HCT116 (cell line): ENCODE results near the gene GHRHR.

Source experiments
- EGR1 ChIP-seq: IDR thresholded peaks from 2 replicates; pipeline ENCODE4 v1.6.1; 2012; ENCODE audit warnings: low read depth
- EZH2 ChIP-seq: fragments of 200-600 bp; sonication (generic); IDR thresholded peaks from 2 replicates; pipeline ENCODE4 v1.6.1; 2017; ENCODE audit warnings: antibody characterized with exemption, mixed run types
- EZH2phosphoT487 ChIP-seq: fragments of 200-600 bp; IDR thresholded peaks from 2 replicates; pipeline ENCODE4 v1.6.1; 2018; ENCODE audit warnings: antibody characterized with exemption, borderline replicate concordance
- POLR2A ChIP-seq: IDR thresholded peaks from 2 replicates; pipeline ENCODE4 v1.7.0; 2011; ENCODE audit warnings: borderline replicate concordance; ENCODE audit not compliant: insufficient read depth, insufficient read length; ENCODE audit errors: extremely low read depth
- POLR2AphosphoS5 ChIP-seq: IDR thresholded peaks from 2 replicates; pipeline ENCODE4 v1.6.1; 2011; ENCODE audit warnings: mild to moderate bottlenecking, low read depth, low read length, moderate library complexity
- YY1 ChIP-seq: IDR thresholded peaks from 2 replicates; pipeline ENCODE4 v1.6.1; 2011; ENCODE audit warnings: low read length, low read depth, moderate library complexity, mild to moderate bottlenecking; ENCODE audit not compliant: insufficient replicate concordance; ENCODE audit errors: extremely low read depth
- TF ChIP-seq, protein P1 (sequence below), 3 experiments: fragments of 200-600 bp in 1 of 3; sonication (generic) in 1 of 3; IDR thresholded peaks in 2 of 3; conservative IDR thresholded peaks in 1 of 3; 2 replicates each; pipeline ENCODE4 v1.5.1; 2012 to 2017; ENCODE audit warnings: low read depth in 2 of 3, low read length in 2 of 3, antibody characterized with exemption in 1 of 3, borderline replicate concordance in 1 of 3, control low read depth in 1 of 3, mild to moderate bottlenecking in 1 of 3, mixed read lengths in 1 of 3, mixed run types in 1 of 3, moderate library complexity in 1 of 3; ENCODE audit not compliant: insufficient read depth in 1 of 3
- TF ChIP-seq, protein P2 (sequence below): IDR thresholded peaks from 2 replicates; pipeline ENCODE4 v1.6.1; 2012
- TF ChIP-seq, protein P3 (sequence below): IDR thresholded peaks from 2 replicates; pipeline ENCODE4 v1.6.1; 2012; ENCODE audit warnings: low read depth
- TF ChIP-seq, protein P4 (sequence below): IDR thresholded peaks from 2 replicates; pipeline ENCODE4 v1.6.1; 2012

DNA sequence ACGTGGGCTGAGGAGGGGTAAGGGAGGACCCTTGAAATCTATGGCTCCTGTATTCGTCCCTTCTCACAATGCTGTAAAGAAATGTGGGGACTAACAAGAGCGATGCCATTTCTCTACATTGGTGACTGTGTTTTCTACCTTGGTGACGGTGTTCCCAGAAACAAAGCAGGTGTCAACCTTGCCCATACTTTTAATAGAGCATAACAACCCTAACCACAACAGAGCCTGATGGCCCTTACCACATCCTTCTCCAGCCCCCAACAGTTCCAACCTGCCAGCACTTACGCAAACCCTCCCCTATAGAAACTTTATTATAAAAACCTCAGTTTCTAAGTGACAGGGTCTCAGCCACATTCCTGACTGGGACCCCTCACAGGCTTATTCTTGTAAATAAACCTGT is 60.1 kb downstream of the GHRHR start:
- TF ChIP-seq, protein P1, sequence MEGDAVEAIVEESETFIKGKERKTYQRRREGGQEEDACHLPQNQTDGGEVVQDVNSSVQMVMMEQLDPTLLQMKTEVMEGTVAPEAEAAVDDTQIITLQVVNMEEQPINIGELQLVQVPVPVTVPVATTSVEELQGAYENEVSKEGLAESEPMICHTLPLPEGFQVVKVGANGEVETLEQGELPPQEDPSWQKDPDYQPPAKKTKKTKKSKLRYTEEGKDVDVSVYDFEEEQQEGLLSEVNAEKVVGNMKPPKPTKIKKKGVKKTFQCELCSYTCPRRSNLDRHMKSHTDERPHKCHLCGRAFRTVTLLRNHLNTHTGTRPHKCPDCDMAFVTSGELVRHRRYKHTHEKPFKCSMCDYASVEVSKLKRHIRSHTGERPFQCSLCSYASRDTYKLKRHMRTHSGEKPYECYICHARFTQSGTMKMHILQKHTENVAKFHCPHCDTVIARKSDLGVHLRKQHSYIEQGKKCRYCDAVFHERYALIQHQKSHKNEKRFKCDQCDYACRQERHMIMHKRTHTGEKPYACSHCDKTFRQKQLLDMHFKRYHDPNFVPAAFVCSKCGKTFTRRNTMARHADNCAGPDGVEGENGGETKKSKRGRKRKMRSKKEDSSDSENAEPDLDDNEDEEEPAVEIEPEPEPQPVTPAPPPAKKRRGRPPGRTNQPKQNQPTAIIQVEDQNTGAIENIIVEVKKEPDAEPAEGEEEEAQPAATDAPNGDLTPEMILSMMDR (IDR thresholded peaks at IDR 0.05 in 2 of 3, conservative IDR thresholded peaks at IDR 0.05 in 1 of 3; ENCODE audit: borderline replicate concordance in 1 of 3, insufficient read depth in 1 of 3, low read depth in 2 of 3, low read length in 2 of 3), result no peak
- TF ChIP-seq EGR1 (no peak), YY1 (no peak), POLR2AphosphoS5 (no peak), EZH2 (no peak), EZH2phosphoT487 (no peak), POLR2A (no peak)
- TF ChIP-seq, protein P2, sequence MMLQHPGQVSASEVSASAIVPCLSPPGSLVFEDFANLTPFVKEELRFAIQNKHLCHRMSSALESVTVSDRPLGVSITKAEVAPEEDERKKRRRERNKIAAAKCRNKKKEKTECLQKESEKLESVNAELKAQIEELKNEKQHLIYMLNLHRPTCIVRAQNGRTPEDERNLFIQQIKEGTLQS, result no peak
- TF ChIP-seq, protein P3, sequence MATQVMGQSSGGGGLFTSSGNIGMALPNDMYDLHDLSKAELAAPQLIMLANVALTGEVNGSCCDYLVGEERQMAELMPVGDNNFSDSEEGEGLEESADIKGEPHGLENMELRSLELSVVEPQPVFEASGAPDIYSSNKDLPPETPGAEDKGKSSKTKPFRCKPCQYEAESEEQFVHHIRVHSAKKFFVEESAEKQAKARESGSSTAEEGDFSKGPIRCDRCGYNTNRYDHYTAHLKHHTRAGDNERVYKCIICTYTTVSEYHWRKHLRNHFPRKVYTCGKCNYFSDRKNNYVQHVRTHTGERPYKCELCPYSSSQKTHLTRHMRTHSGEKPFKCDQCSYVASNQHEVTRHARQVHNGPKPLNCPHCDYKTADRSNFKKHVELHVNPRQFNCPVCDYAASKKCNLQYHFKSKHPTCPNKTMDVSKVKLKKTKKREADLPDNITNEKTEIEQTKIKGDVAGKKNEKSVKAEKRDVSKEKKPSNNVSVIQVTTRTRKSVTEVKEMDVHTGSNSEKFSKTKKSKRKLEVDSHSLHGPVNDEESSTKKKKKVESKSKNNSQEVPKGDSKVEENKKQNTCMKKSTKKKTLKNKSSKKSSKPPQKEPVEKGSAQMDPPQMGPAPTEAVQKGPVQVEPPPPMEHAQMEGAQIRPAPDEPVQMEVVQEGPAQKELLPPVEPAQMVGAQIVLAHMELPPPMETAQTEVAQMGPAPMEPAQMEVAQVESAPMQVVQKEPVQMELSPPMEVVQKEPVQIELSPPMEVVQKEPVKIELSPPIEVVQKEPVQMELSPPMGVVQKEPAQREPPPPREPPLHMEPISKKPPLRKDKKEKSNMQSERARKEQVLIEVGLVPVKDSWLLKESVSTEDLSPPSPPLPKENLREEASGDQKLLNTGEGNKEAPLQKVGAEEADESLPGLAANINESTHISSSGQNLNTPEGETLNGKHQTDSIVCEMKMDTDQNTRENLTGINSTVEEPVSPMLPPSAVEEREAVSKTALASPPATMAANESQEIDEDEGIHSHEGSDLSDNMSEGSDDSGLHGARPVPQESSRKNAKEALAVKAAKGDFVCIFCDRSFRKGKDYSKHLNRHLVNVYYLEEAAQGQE, result no peak
- TF ChIP-seq, protein P4, sequence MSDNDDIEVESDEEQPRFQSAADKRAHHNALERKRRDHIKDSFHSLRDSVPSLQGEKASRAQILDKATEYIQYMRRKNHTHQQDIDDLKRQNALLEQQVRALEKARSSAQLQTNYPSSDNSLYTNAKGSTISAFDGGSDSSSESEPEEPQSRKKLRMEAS, result no peak
